ENCODE data around the gene TTC34. TPM values are rescaled to one million over a fixed set of nuclear protein-coding genes. Genes with fewer than 3 reads are reported as not detected.

Gene TTC34
- polyA plus RNA-seq, 1 experiment, result 0.11 TPM

DNA sequence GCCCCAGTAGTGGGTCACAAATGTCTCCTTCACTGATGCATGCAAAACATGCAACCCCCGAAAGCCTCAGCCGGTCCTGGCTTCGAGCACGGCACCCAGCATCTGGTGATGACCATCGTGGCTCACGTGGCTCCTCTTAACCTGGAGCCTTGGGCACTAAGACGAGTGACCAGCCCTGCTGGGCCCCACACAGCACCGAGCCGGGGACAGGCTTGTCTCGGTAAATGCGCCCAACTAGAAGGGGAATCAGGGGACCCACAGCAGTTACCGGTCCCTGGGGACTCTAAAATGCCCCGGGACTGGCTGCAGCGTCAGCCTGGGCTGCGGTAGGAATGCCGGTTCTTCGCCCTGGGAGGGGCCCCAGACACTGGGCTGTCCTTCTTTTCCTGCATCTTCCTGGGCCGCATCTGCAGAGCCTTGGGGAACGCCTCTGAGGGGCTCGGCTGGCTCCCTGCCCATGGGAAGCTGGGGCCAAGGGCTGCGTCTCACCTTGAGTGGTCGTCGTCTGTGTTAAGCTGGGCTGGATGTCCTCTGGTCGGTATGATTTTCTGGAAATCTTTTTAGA lies 13.1 kb upstream of the TTC34 start:
- ChIA-PET CTCF (no interaction called here), POLR2A (no interaction called here)
- TF ChIP-seq, protein P1, sequence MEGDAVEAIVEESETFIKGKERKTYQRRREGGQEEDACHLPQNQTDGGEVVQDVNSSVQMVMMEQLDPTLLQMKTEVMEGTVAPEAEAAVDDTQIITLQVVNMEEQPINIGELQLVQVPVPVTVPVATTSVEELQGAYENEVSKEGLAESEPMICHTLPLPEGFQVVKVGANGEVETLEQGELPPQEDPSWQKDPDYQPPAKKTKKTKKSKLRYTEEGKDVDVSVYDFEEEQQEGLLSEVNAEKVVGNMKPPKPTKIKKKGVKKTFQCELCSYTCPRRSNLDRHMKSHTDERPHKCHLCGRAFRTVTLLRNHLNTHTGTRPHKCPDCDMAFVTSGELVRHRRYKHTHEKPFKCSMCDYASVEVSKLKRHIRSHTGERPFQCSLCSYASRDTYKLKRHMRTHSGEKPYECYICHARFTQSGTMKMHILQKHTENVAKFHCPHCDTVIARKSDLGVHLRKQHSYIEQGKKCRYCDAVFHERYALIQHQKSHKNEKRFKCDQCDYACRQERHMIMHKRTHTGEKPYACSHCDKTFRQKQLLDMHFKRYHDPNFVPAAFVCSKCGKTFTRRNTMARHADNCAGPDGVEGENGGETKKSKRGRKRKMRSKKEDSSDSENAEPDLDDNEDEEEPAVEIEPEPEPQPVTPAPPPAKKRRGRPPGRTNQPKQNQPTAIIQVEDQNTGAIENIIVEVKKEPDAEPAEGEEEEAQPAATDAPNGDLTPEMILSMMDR (IDR thresholded peaks at IDR 0.05; ENCODE audit: insufficient read depth, low read depth, low read length), result no peak
- Histone ChIP-seq H3K27me3 (ENCODE audit: control insufficient read depth, insufficient read depth, low read length) (no peaks in the 10 kb centered on the region), H3K36me3 (ENCODE audit: control insufficient read depth, insufficient read depth, low read length) (no peaks in the 10 kb centered on the region), H3K4me3 (ENCODE audit: low read depth, low read length) (no peak overlapping the region)
- no peak for DNase-seq (ENCODE audit: low read depth)

DNA sequence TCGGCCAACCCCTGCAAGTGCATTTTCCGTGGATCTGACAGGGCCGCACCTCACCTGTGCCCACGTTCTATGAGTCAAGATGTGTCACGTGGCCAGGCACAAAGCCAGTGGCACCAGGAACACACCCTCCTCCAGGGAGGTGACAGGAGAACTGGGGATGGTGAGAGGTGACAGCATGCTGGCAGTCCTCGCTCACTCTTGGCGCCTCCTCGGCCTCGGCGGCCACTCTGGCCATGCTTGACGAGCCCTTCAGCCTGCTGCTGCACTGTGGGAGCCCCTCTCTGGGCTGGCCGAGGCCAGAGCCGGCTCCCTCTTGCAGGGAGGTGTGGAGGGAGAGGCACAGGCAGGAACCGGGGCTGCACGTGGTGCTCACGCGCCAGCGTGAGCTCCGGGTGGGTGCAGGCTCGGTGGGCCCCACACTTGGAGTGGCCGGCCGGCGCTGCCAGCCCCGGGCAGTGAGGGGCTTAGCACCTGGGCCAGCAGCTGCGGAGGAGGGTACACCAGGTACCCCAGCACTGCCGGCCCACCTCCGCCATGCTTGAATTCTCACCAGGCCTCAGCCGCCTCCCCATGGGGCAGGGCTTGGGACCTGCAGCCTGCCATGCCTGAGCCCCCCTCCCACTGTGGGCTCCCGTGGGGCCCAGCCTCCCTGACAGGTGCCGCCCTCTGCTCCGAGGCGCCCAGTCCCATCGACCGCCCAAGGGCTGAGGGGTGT lies 11.6 kb upstream of the TTC34 start:
- no peak for DNase-seq (ENCODE audit: low read depth)
- CTCF ChIA-PET, result no interaction called here

DNA sequence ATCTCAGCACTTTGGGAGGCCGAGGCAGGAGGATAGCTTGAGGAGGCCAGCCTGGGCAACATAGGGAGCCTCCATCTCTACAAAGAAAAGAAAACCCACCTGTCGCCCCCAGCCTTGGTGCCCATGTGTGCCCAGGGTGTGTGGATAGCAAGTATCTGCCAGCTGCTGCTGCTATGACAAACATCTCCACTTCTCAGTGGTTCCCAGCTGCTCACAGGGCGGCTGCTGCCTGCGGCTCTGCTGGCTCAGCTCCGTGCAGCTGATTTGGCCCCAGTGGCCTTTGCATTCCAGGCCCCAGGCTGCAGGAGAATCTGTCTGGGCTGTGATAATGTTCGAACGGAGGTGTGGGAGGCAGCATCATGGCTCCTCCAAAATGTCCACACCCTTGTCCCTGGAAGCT lies 10.6 kb upstream of the TTC34 start:
- Histone ChIP-seq H3K36me3 (ENCODE audit: control insufficient read depth, insufficient read depth, low read length) (no peaks in the 10 kb centered on the region), H3K4me3 (ENCODE audit: low read depth, low read length) (no peak overlapping the region), H3K27me3 (ENCODE audit: control insufficient read depth, insufficient read depth, low read length) (no peaks in the 10 kb centered on the region)
- POLR2A ChIA-PET, result no interaction called here
- CTCF ChIA-PET, result no interaction called here
- no peak for DNase-seq (ENCODE audit: low read depth)
- TF ChIP-seq, protein P1 (IDR thresholded peaks at IDR 0.05; ENCODE audit: insufficient read depth, low read depth, low read length), result no peak

More for the DNA sequence above, 11.6 kb upstream of the TTC34 start:
- TF ChIP-seq, protein P1 (IDR thresholded peaks at IDR 0.05; ENCODE audit: insufficient read depth, low read depth, low read length), result no peak
- Histone ChIP-seq H3K36me3 (ENCODE audit: control insufficient read depth, insufficient read depth, low read length) (no peaks in the 10 kb centered on the region), H3K27me3 (ENCODE audit: control insufficient read depth, insufficient read depth, low read length) (no peaks in the 10 kb centered on the region), H3K4me3 (ENCODE audit: low read depth, low read length) (no peak overlapping the region)
- POLR2A ChIA-PET, result no interaction called here

DNA sequence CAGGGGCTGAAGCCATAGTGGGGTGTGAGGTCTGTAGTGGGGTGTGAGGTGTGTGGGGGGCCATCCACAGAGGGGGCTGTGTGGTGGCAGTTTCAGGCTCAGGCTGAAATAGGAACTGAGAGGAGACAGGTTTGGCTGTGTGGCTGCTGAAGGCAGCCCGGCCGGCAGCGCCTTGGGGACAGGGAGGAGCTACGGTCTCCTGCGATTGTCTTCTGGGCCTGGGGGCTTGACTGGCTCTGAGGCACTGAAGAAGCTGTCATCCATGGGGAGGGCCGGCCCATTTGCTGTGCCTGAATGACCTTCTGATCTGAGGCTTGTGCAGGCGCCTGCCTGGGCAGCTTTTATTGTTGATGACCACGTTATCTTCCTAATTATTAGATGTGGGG lies 10.0 kb upstream of the TTC34 start:
- no peaks in the 10 kb centered on the region for H3K36me3 ChIP-seq (ENCODE audit: control insufficient read depth, insufficient read depth, low read length)
- POLR2A ChIA-PET, result no interaction called here
- CTCF ChIA-PET, result no interaction called here
- no peaks in the 10 kb centered on the region for H3K27me3 ChIP-seq (ENCODE audit: control insufficient read depth, insufficient read depth, low read length)
- H3K4me3 ChIP-seq (ENCODE audit: low read depth, low read length), result no peak overlapping the region
- TF ChIP-seq, protein P1 (IDR thresholded peaks at IDR 0.05; ENCODE audit: insufficient read depth, low read depth, low read length), result no peak
- no peak for DNase-seq (ENCODE audit: low read depth)

DNA sequence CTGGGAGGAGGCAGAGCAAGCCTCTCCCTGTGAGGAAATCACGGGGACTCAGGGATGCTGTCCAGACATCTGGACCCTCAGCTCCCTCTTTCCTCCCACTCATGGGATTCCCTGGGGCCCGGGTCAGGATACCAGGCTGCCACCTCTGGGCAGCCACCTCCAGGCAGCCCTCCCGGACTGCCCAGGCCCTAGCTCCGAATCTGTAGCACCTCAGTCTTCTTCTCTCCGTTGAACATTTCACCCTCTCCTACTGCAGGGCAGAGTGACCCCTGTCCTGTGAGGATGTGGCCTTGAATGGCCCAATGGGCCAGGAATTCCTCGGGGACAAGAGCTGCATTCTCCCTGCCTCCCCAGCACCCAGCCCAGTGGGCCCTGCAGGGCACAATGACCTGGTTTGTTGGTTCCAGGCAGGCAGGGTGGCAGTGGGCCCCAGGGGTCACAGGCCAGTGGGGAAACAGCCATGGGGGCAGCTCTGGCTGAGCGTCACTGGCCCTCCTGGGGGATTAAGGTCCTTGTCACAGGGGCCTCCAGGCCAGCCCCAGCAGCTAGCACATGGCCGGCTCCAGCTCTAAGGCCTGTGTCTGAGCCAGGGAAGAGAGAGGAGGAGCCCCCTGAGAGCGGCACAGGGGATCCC lies 9.5 kb upstream of the TTC34 start:
- CTCF ChIA-PET, result no interaction called here
- Histone ChIP-seq H3K36me3 (ENCODE audit: control insufficient read depth, insufficient read depth, low read length) (no peaks in the 10 kb centered on the region), H3K27me3 (ENCODE audit: control insufficient read depth, insufficient read depth, low read length) (no peaks in the 10 kb centered on the region), H3K4me3 (ENCODE audit: low read depth, low read length) (no peak overlapping the region)
- TF ChIP-seq, protein P1 (IDR thresholded peaks at IDR 0.05; ENCODE audit: insufficient read depth, low read depth, low read length), result no peak
- DNase-seq (ENCODE audit: low read depth), result no peak
- POLR2A ChIA-PET, result no interaction called here
